ENCODE data around the gene RHBDF2. TPM values are rescaled to one million over a fixed set of nuclear protein-coding genes. Genes with fewer than 3 reads are reported as not detected.

RHBDF2 gene
- total RNA-seq, 4 donors from 2014 or later: 45.9 to 82.6 (median 52.6) TPM

DNA sequence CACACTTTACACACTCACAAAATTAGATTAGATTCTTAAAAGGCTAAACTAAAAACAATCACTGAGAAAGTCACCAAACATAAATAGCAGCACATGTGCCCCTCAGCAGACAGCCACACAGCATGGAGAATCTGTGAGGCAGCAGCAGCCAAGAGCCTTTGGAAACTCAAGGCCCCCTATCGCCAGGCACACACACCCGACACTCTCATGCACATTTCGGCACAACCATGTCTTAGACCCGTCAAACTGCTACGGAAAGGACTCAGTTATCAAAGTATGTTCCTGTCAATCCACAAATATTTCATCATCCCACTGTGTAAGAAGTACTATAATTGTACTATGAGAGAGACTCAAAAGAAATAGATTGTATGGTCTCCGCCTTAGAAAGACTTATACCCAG, 69.2 kb downstream of the RHBDF2 start:
- peaks cover 14% of the 10 kb centered on the region for H3K4me1 ChIP-seq
- no peaks in the 10 kb centered on the region for H3K27me3 ChIP-seq
- no peak overlapping the region for H3K27ac ChIP-seq
- H3K9me3 ChIP-seq: no peaks in the 10 kb centered on the region
- no peak overlapping the region for H3K4me3 ChIP-seq
- 85% methylated on average over 6 of the region's 6 CpGs for WGBS
- H3K36me3 ChIP-seq: no peaks in the 10 kb centered on the region
- no peak for DNase-seq (ENCODE audit: low spot score in 2 of 2)
- TF ChIP-seq, protein P1, sequence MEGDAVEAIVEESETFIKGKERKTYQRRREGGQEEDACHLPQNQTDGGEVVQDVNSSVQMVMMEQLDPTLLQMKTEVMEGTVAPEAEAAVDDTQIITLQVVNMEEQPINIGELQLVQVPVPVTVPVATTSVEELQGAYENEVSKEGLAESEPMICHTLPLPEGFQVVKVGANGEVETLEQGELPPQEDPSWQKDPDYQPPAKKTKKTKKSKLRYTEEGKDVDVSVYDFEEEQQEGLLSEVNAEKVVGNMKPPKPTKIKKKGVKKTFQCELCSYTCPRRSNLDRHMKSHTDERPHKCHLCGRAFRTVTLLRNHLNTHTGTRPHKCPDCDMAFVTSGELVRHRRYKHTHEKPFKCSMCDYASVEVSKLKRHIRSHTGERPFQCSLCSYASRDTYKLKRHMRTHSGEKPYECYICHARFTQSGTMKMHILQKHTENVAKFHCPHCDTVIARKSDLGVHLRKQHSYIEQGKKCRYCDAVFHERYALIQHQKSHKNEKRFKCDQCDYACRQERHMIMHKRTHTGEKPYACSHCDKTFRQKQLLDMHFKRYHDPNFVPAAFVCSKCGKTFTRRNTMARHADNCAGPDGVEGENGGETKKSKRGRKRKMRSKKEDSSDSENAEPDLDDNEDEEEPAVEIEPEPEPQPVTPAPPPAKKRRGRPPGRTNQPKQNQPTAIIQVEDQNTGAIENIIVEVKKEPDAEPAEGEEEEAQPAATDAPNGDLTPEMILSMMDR (IDR thresholded peaks at IDR 0.05): no peak
- TF ChIP-seq POLR2AphosphoS5 (IDR thresholded peaks at IDR 0.05) (no peak), EP300 (IDR thresholded peaks at IDR 0.05) (no peak), POLR2A (IDR thresholded peaks at IDR 0.05) (no peak)

DNA sequence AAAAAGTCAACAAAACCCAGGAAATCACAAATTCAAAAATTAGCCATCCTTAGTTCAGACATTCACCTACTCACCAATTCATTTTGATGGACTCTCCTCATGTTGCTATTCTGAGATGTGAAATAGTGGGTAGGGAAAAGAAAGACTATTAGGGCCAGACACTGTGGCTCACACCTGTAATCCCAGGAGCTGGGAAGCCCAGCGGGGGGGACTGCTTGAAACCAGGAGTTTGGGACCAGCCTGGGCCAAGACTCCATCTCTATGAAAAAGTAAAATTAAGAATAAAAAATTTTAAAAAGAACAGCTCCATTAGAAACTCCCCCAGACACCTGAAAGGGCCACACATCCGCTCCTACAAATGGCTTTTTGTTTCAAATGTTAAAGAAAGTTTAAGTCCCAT, 69.7 kb downstream of the RHBDF2 start:
- no peak overlapping the region for H3K4me3 ChIP-seq
- H3K27me3 ChIP-seq: no peaks in the 10 kb centered on the region
- H3K36me3 ChIP-seq: no peaks in the 10 kb centered on the region
- WGBS: 85% methylated on average over 2 of the region's 2 CpGs
- TF ChIP-seq POLR2AphosphoS5 (IDR thresholded peaks at IDR 0.05) (no peak), EP300 (IDR thresholded peaks at IDR 0.05) (no peak), POLR2A (IDR thresholded peaks at IDR 0.05) (no peak)
- DNase-seq (ENCODE audit: low spot score in 2 of 2): no peak
- peaks cover 14% of the 10 kb centered on the region for H3K4me1 ChIP-seq
- H3K27ac ChIP-seq: no peak overlapping the region
- no peaks in the 10 kb centered on the region for H3K9me3 ChIP-seq

DNA sequence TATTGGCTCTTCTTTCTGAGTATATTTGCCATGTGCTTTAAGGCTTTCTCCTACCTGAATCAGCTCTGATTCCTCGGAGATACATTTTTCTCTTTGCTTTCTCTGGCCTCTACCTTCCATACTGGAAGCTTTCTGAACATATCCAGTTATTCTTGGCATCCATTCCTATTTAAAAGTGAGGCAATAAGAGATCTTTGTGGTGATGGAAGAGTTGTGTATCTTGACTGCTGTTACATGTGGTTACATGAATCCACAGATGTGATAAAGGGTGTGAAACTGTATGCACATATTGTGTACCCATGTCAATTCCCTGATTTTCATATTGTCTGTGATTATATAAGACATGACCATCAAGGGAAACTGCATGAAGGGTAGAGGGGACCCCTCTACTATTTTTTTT, 72.7 kb downstream of the RHBDF2 start:
- Histone ChIP-seq H3K9me3 (no peaks in the 10 kb centered on the region), H3K27me3 (no peaks in the 10 kb centered on the region), H3K36me3 (no peaks in the 10 kb centered on the region), H3K4me1 (peaks cover 11% of the 10 kb centered on the region), H3K4me3 (no peak overlapping the region), H3K27ac (no peak overlapping the region)
- no peak for DNase-seq (ENCODE audit: low spot score in 2 of 2)
- WGBS: 83% methylated on average over 1 of the region's 1 CpG
- no peak for TF ChIP-seq POLR2AphosphoS5 (IDR thresholded peaks at IDR 0.05)
- TF ChIP-seq, protein P1 (IDR thresholded peaks at IDR 0.05): no peak
- TF ChIP-seq EP300 (IDR thresholded peaks at IDR 0.05): no peak
- TF ChIP-seq POLR2A (IDR thresholded peaks at IDR 0.05): no peak

DNA sequence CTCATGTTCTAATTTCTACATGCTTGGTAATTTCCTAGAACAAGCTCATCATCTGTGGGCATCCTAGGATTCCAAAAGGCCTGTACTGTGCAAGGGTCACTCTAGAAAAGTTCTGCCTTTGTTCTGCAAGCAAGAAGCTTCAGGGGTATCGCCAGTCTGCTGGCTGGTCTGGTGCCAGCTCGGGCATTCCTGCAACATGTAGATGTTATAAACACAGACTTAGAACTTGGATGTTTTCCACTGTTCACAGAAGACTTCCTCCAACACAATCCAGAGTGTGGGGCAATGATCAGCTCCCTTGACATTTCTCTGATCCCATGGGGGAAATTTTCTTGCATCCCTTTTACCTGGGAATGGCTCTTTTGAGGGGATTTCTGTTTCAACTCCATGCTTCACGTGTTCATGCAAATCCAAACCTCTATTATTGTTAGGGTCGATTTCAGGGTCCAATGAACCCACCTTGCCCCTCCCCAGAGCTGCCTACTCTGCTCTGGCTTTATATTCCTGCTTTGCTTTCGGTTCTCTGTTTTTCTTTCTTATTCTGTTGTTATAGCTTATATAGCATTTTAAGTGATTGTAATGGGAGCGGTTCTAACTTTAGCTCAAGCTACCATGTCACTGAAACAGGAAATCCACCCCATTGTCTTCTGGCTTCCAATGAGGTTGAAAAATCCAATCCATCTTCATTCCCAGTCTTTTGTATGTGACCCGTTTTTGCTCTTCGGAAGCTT, 73.6 kb downstream of the RHBDF2 start:
- no peak overlapping the region for H3K4me3 ChIP-seq
- WGBS: 64% methylated on average over 8 of the region's 8 CpGs
- TF ChIP-seq POLR2AphosphoS5 (IDR thresholded peaks at IDR 0.05) (no peak), EP300 (IDR thresholded peaks at IDR 0.05) (no peak), POLR2A (IDR thresholded peaks at IDR 0.05) (no peak)
- TF ChIP-seq, protein P1 (IDR thresholded peaks at IDR 0.05): no peak
- peaks cover 11% of the 10 kb centered on the region for H3K4me1 ChIP-seq
- no peaks in the 10 kb centered on the region for H3K27me3 ChIP-seq
- no peak for DNase-seq (ENCODE audit: low spot score in 2 of 2)
- no peaks in the 10 kb centered on the region for H3K9me3 ChIP-seq
- H3K36me3 ChIP-seq: no peaks in the 10 kb centered on the region
- H3K27ac ChIP-seq: no peak overlapping the region

DNA sequence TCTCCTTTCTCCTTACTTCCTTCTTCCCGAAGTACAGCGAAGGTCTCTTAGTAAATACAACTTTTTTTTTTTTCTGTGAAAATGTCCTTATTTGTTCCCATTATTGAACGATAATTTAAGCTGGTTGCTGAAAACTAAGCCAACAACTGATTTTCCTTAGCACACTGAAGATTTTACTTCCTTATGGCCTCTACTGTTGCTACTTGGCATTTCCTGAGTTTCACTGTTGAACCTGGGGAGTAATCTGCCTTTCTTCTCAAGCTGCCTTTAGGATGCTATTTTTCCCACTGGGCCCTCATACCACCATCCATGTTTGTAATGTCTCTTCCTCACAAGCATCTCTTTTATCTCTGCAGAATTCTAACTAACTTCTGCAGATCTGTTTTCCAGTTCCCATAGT, 74.4 kb downstream of the RHBDF2 start:
- no peaks in the 10 kb centered on the region for H3K36me3 ChIP-seq
- no peak for DNase-seq (ENCODE audit: low spot score in 2 of 2)
- H3K4me1 ChIP-seq: peaks cover 11% of the 10 kb centered on the region
- 78% methylated on average over 3 of the region's 3 CpGs for WGBS
- no peak for TF ChIP-seq POLR2AphosphoS5 (IDR thresholded peaks at IDR 0.05)
- TF ChIP-seq, protein P1 (IDR thresholded peaks at IDR 0.05): no peak
- no peak for TF ChIP-seq EP300 (IDR thresholded peaks at IDR 0.05)
- no peak for TF ChIP-seq POLR2A (IDR thresholded peaks at IDR 0.05)
- H3K27me3 ChIP-seq: no peaks in the 10 kb centered on the region
- no peak overlapping the region for H3K27ac ChIP-seq
- no peaks in the 10 kb centered on the region for H3K9me3 ChIP-seq
- no peak overlapping the region for H3K4me3 ChIP-seq

Measured in suprapubic skin (tissue), 4 donors.